Measurements from ENCODE around the gene MNT. TPM values are rescaled to one million over a fixed set of nuclear protein-coding genes. Genes with fewer than 3 reads are reported as not detected.

MNT gene
- total and polyA plus RNA-seq, 4 donors = 10.2 to 47.0 (median 14.8) TPM

- no peak for ATAC-seq (ENCODE audit: insufficient read depth, low FRiP score)
- Histone ChIP-seq H3K9ac (ENCODE audit: insufficient read depth in 1 of 2, low read length in 2 of 2) (no peak overlapping the region), H3K4me3 (no peak overlapping the region), H3K4me1 (ENCODE audit: control insufficient read depth in 5 of 5, insufficient read depth in 5 of 5, low read length in 5 of 5) (peaks cover 0 to 10% (median 3%) of the 10 kb centered on the region in 5 donors), H3K9me3 (ENCODE audit: control insufficient read depth in 4 of 4, insufficient read depth in 3 of 4, low read length in 3 of 4) (no peaks in the 10 kb centered on the region), H3K36me3 (ENCODE audit: control insufficient read depth in 4 of 4, insufficient read depth in 4 of 4, low read length in 4 of 4) (peaks cover 0 to 29% (median 8%) of the 10 kb centered on the region in 4 donors), H3K27ac (ENCODE audit: low read depth in 1 of 2, low read length in 1 of 2) (no peak overlapping the region), H3K27me3 (ENCODE audit: control insufficient read depth in 3 of 3, insufficient read depth in 3 of 3, low read length in 2 of 3) (no peaks in the 10 kb centered on the region)
- TF ChIP-seq CTCF (IDR thresholded peaks at IDR 0.05; ENCODE audit: control extremely low read depth, extremely low read depth) = no peak
- DNase-seq = no peak
- 79 to 83% methylated on average over 21 of the region's 21 CpGs for WGBS, 2 donors
These were observed 39.7 kb downstream of the MNT start for GRCh38 chr17:2361010-2361760.

DNA sequence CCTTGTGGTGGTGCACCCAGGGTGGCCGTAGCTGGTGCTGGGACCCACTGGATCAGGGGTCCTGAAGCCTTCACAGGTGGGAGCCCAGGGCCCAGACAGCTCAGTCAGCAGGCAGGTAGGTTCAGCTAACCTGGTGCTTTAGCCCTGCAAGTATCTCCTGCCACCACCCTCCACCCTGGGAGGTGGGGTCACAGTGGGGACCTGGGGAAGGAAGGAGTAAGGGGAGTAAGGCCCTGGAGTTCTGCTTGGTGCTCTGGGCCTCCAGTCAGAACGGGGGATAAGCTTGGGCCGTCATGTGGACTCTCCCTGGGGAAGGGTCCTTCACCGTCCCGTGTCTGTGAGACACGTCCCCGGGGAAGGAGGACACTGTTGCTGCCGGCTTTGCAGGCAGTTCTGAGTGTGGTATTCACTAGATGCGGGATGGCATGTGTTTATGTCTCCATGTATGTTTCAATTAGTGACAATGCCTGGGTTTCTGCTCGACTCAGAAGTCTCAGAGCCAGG lies 42.9 kb downstream of the MNT start:
- DNase-seq (no peak), ATAC-seq (ENCODE audit: insufficient read depth, low FRiP score) (no peak)
- Histone ChIP-seq H3K27me3 (ENCODE audit: control insufficient read depth in 3 of 3, insufficient read depth in 3 of 3, low read length in 2 of 3) (no peaks in the 10 kb centered on the region), H3K27ac (ENCODE audit: low read depth in 1 of 2, low read length in 1 of 2) (no peak overlapping the region), H3K36me3 (ENCODE audit: control insufficient read depth in 4 of 4, insufficient read depth in 4 of 4, low read length in 4 of 4) (peaks cover 0 to 8% (median 5%) of the 10 kb centered on the region in 4 donors), H3K4me1 (ENCODE audit: control insufficient read depth in 5 of 5, insufficient read depth in 5 of 5, low read length in 5 of 5) (no peaks in the 10 kb centered on the region), H3K4me3 (no peak overlapping the region), H3K9ac (ENCODE audit: insufficient read depth in 1 of 2, low read length in 2 of 2) (no peak overlapping the region), H3K9me3 (ENCODE audit: control insufficient read depth in 4 of 4, insufficient read depth in 3 of 4, low read length in 3 of 4) (no peaks in the 10 kb centered on the region)
- 94 to 98% methylated on average over 10 of the region's 10 CpGs for WGBS, 2 donors
- TF ChIP-seq CTCF (IDR thresholded peaks at IDR 0.05; ENCODE audit: control extremely low read depth, extremely low read depth) = no peak

DNA sequence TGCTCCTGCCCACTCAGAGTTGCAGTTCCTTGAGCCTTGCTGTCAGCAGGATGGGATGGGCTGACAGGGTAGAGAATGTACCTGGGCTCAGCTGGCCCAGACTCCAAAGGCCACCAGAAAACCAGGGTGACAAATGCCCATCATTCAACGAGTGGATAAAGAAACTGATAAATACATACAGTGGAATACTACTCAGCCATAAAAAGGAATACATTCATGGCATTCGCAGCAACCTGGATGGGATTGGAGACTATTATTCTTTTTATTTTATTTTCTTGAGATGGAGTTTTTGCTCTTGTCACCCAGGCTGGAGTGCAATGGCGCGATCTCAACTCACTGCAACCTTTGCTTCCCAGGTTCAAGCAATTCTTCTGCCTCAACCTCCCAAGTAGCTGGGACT lies 43.6 kb downstream of the MNT start:
- H3K9ac ChIP-seq (ENCODE audit: insufficient read depth in 1 of 2, low read length in 2 of 2) = no peak overlapping the region
- WGBS, 2 donors = 98 to 99% methylated on average over 4 of the region's 4 CpGs
- H3K27me3 ChIP-seq (ENCODE audit: control insufficient read depth in 3 of 3, insufficient read depth in 3 of 3, low read length in 2 of 3) = no peaks in the 10 kb centered on the region
- ATAC-seq (ENCODE audit: insufficient read depth, low FRiP score) (no peak), DNase-seq (no peak)
- H3K4me1 ChIP-seq (ENCODE audit: control insufficient read depth in 5 of 5, insufficient read depth in 5 of 5, low read length in 5 of 5) = no peaks in the 10 kb centered on the region
- no peak overlapping the region for H3K4me3 ChIP-seq
- H3K9me3 ChIP-seq (ENCODE audit: control insufficient read depth in 4 of 4, insufficient read depth in 3 of 4, low read length in 3 of 4) = no peaks in the 10 kb centered on the region
- H3K36me3 ChIP-seq (ENCODE audit: control insufficient read depth in 4 of 4, insufficient read depth in 4 of 4, low read length in 4 of 4) = peaks cover 0 to 4% (median under 1%) of the 10 kb centered on the region in 4 donors
- TF ChIP-seq CTCF (IDR thresholded peaks at IDR 0.05; ENCODE audit: control extremely low read depth, extremely low read depth) = no peak
- H3K27ac ChIP-seq (ENCODE audit: low read depth in 1 of 2, low read length in 1 of 2) = no peak overlapping the region

Data from lung (tissue), 12 donors.